GM12878 (cell line): ENCODE measurements around the gene TRAF3. TPM values are rescaled to one million over a fixed set of nuclear protein-coding genes. Genes with fewer than 3 reads are reported as not detected.

ENCODE experiments used
- CBX3 ChIP-seq: fragments of 200-600 bp; sonication (generic); IDR thresholded peaks from 2 replicates; pipeline ENCODE4 v1.6.1; 2016; ENCODE audit warnings: low read depth, borderline replicate concordance
- EZH2 ChIP-seq: IDR thresholded peaks from 2 replicates; pipeline ENCODE4 v1.6.1; 2012; ENCODE audit warnings: low read depth, mild to moderate bottlenecking, control low read depth, inconsistent platforms, low read length, borderline replicate concordance; ENCODE audit not compliant: control insufficient read depth
- GATAD2B ChIP-seq: fragments of 450-650 bp; conservative IDR thresholded peaks from 2 replicates; pipeline ENCODE4 v1.6.1; 2017; ENCODE audit warnings: low read depth, mild to moderate bottlenecking, moderate library complexity
- JUNB ChIP-seq: IDR thresholded peaks from 2 replicates; pipeline ENCODE4 v1.6.1; 2016; ENCODE audit warnings: antibody characterized with exemption, mild to moderate bottlenecking
- MEF2A ChIP-seq: IDR thresholded peaks from 2 replicates; pipeline ENCODE4 v1.6.1; 2011; ENCODE audit warnings: low read depth, mild to moderate bottlenecking, low read length, moderate library complexity; ENCODE audit not compliant: insufficient read depth
- MTA3 ChIP-seq: IDR thresholded peaks from 2 replicates; pipeline ENCODE4 v1.6.1; 2012; ENCODE audit warnings: low read length, inconsistent platforms, borderline replicate concordance
- NFXL1 ChIP-seq: fragments of 450-650 bp; IDR thresholded peaks from 2 replicates; pipeline ENCODE4 v1.6.1; 2017; ENCODE audit warnings: antibody characterized with exemption, mild to moderate bottlenecking, borderline replicate concordance
- POLR2AphosphoS2 ChIP-seq: IDR thresholded peaks from 2 replicates; pipeline ENCODE4 v1.6.1; 2011; ENCODE audit warnings: low read depth, mild to moderate bottlenecking, low read length, improper control_type of control experiment, moderate library complexity
- POLR2AphosphoS5 ChIP-seq: IDR thresholded peaks from 2 replicates; pipeline ENCODE4 v1.6.1; 2011; ENCODE audit warnings: mild to moderate bottlenecking, low read length, inconsistent platforms
- RB1 ChIP-seq: fragments of 450-650 bp; formaldehyde crosslinking; IDR thresholded peaks from 2 replicates; pipeline ENCODE4 v1.6.1; 2017; ENCODE audit warnings: mild to moderate bottlenecking, borderline replicate concordance
- SMARCA5 ChIP-seq: fragments of 450-650 bp; IDR thresholded peaks from 2 replicates; pipeline ENCODE4 v1.6.1; 2017; ENCODE audit warnings: mild to moderate bottlenecking
- SP1 ChIP-seq: IDR thresholded peaks from one replicate; pipeline ENCODE4 v1.6.1; 2011; ENCODE audit warnings: low read depth, low read length
- SUZ12 ChIP-seq: fragments of 200-600 bp; sonication (generic); IDR thresholded peaks from one replicate; pipeline ENCODE4 v1.6.1; 2018; ENCODE audit warnings: antibody characterized with exemption, mild to moderate bottlenecking; ENCODE audit not compliant: unreplicated experiment
- ZNF384 ChIP-seq: IDR thresholded peaks from 2 replicates; pipeline ENCODE4 v1.6.1; 2012; ENCODE audit warnings: low read depth, mild to moderate bottlenecking, low read length, improper control_type of control experiment, borderline replicate concordance
- ZZZ3 ChIP-seq: IDR thresholded peaks from 2 replicates; pipeline ENCODE4 v1.6.1; 2011; ENCODE audit warnings: low read depth; ENCODE audit not compliant: control insufficient read depth, insufficient read length
- polyA plus RNA-seq, 11 experiments: library from polyadenylated mRNA; depleted of rRNA in 4 of 11; unstranded in 6 of 11; stranded (reverse) in 5 of 11; fragments of >200 nt; fragmentation: Nextera tagmentation in 4 of 11; fragmentation: Illumina TruSeq in 1 of 11; extraction: Ambion mirVana in 4 of 11; extraction: Trizol in 1 of 11; gene quantifications; 1 replicate in 1 of 11; 2 replicates in 10 of 11; pipeline versions ENCODE4 v1.2.1 to v1.2.3, GENCODE V29; 2011 to 2016; ENCODE audit warnings: inconsistent platforms in 2 of 11, missing spikeins in 2 of 11, low read depth in 1 of 11
- total RNA-seq, 4 experiments: library from RNA; depleted of rRNA in 3 of 4; stranded (reverse); fragments of >200 nt in 3 of 4; fragmentation: Illumina TruSeq in 1 of 4; extraction: Trizol in 1 of 4; gene quantifications; 2 replicates each; pipeline versions ENCODE4 v1.2.1 to v1.2.3, GENCODE V29; 2013 to 2021
- TF ChIP-seq, protein P1 (sequence below): fragments of 450-650 bp; IDR thresholded peaks from 2 replicates; pipeline ENCODE4 v1.6.1; 2017; ENCODE audit warnings: mild to moderate bottlenecking, moderate library complexity
- TF ChIP-seq, protein P2 (sequence below): fragments of 450-650 bp; IDR thresholded peaks from 2 replicates; pipeline ENCODE4 v1.6.1; 2014; ENCODE audit warnings: mild to moderate bottlenecking
- TF ChIP-seq, protein P3 (sequence below): fragments of 450-650 bp; IDR thresholded peaks from 2 replicates; pipeline ENCODE4 v1.6.1; 2018; ENCODE audit warnings: mild to moderate bottlenecking, low read depth, moderate library complexity; ENCODE audit not compliant: partially characterized antibody
- TF ChIP-seq, protein P4 (sequence below): IDR thresholded peaks from 2 replicates; pipeline ENCODE4 v1.6.1; 2012; ENCODE audit warnings: low read length, inconsistent platforms
- TF ChIP-seq, protein P5 (sequence below): IDR thresholded peaks from 2 replicates; pipeline ENCODE4 v1.6.1; 2012; ENCODE audit warnings: low read depth, low read length, improper control_type of control experiment

TRAF3 gene
- total and polyA plus RNA-seq, 10 of the 15 experiments (the other 5 are each of a cell fraction or from before 2014, with no cell fraction given) = 3.0 to 70.1 (median 36.5) TPM

DNA sequence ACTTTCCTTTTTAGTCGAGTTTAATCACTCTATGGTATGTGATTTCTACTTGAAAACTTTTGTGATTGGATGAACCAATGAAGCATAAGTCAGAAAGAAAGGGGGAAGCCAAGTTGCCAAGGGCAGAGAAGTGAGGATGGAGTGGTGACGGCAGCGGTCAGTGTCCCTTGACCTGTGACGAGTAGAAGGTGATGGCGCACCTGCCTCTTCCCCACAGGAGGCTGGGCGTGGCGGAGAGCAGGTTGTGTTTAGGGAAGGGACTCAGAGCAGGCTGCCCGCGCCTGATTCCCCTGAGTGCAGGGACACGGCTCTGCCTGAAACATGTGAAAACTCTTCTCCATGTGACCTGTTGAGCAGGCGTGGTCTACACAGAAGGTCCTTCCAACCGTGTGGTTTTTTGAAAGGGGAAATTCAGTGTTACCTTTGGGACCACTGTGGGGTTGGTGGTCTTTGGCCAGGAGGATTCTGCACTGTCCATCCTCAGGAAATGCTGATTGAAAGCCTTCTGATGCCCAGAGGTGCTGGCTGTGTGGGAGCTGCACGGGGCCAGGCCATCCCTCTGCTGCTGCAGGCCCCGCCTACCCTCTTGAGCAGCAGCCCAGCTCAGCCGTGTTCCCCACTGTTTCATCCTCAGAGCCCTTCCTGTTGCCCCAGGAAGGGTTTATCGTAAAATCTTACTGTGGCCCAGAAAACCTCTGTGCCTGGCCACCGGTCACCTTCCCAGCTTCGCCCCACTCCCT lies 121.7 kb downstream of the TRAF3 start (continued):
- TF ChIP-seq ZZZ3 (no peak), RB1 (no peak), GATAD2B (no peak), SUZ12 (no peak), MEF2A (no peak), MTA3 (no peak), SMARCA5 (no peak), ZNF384 (no peak), POLR2AphosphoS5 (no peak), CBX3 (no peak), POLR2AphosphoS2 (no peak), EZH2 (no peak), NFXL1 (no peak), JUNB (0 out of 2 replicates have a peak, but pooled peaks have one; percentile 32), SP1 (no peak)
- TF ChIP-seq, protein P1, sequence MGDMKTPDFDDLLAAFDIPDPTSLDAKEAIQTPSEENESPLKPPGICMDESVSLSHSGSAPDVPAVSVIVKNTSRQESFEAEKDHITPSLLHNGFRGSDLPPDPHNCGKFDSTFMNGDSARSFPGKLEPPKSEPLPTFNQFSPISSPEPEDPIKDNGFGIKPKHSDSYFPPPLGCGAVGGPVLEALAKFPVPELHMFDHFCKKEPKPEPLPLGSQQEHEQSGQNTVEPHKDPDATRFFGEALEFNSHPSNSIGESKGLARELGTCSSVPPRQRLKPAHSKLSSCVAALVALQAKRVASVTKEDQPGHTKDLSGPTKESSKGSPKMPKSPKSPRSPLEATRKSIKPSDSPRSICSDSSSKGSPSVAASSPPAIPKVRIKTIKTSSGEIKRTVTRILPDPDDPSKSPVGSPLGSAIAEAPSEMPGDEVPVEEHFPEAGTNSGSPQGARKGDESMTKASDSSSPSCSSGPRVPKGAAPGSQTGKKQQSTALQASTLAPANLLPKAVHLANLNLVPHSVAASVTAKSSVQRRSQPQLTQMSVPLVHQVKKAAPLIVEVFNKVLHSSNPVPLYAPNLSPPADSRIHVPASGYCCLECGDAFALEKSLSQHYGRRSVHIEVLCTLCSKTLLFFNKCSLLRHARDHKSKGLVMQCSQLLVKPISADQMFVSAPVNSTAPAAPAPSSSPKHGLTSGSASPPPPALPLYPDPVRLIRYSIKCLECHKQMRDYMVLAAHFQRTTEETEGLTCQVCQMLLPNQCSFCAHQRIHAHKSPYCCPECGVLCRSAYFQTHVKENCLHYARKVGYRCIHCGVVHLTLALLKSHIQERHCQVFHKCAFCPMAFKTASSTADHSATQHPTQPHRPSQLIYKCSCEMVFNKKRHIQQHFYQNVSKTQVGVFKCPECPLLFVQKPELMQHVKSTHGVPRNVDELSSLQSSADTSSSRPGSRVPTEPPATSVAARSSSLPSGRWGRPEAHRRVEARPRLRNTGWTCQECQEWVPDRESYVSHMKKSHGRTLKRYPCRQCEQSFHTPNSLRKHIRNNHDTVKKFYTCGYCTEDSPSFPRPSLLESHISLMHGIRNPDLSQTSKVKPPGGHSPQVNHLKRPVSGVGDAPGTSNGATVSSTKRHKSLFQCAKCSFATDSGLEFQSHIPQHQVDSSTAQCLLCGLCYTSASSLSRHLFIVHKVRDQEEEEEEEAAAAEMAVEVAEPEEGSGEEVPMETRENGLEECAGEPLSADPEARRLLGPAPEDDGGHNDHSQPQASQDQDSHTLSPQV = no peak
- TF ChIP-seq, protein P2, sequence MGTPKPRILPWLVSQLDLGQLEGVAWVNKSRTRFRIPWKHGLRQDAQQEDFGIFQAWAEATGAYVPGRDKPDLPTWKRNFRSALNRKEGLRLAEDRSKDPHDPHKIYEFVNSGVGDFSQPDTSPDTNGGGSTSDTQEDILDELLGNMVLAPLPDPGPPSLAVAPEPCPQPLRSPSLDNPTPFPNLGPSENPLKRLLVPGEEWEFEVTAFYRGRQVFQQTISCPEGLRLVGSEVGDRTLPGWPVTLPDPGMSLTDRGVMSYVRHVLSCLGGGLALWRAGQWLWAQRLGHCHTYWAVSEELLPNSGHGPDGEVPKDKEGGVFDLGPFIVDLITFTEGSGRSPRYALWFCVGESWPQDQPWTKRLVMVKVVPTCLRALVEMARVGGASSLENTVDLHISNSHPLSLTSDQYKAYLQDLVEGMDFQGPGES = no peak
- TF ChIP-seq, protein P3, sequence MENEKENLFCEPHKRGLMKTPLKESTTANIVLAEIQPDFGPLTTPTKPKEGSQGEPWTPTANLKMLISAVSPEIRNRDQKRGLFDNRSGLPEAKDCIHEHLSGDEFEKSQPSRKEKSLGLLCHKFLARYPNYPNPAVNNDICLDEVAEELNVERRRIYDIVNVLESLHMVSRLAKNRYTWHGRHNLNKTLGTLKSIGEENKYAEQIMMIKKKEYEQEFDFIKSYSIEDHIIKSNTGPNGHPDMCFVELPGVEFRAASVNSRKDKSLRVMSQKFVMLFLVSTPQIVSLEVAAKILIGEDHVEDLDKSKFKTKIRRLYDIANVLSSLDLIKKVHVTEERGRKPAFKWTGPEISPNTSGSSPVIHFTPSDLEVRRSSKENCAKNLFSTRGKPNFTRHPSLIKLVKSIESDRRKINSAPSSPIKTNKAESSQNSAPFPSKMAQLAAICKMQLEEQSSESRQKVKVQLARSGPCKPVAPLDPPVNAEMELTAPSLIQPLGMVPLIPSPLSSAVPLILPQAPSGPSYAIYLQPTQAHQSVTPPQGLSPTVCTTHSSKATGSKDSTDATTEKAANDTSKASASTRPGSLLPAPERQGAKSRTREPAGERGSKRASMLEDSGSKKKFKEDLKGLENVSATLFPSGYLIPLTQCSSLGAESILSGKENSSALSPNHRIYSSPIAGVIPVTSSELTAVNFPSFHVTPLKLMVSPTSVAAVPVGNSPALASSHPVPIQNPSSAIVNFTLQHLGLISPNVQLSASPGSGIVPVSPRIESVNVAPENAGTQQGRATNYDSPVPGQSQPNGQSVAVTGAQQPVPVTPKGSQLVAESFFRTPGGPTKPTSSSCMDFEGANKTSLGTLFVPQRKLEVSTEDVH = no peak
- TF ChIP-seq, protein P4, sequence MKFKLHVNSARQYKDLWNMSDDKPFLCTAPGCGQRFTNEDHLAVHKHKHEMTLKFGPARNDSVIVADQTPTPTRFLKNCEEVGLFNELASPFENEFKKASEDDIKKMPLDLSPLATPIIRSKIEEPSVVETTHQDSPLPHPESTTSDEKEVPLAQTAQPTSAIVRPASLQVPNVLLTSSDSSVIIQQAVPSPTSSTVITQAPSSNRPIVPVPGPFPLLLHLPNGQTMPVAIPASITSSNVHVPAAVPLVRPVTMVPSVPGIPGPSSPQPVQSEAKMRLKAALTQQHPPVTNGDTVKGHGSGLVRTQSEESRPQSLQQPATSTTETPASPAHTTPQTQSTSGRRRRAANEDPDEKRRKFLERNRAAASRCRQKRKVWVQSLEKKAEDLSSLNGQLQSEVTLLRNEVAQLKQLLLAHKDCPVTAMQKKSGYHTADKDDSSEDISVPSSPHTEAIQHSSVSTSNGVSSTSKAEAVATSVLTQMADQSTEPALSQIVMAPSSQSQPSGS = no peak
- TF ChIP-seq, protein P5, sequence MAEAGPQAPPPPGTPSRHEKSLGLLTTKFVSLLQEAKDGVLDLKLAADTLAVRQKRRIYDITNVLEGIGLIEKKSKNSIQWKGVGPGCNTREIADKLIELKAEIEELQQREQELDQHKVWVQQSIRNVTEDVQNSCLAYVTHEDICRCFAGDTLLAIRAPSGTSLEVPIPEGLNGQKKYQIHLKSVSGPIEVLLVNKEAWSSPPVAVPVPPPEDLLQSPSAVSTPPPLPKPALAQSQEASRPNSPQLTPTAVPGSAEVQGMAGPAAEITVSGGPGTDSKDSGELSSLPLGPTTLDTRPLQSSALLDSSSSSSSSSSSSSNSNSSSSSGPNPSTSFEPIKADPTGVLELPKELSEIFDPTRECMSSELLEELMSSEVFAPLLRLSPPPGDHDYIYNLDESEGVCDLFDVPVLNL = no peak
